ENCODE measurements around the gene FHIT.

The FHIT gene

DNA sequence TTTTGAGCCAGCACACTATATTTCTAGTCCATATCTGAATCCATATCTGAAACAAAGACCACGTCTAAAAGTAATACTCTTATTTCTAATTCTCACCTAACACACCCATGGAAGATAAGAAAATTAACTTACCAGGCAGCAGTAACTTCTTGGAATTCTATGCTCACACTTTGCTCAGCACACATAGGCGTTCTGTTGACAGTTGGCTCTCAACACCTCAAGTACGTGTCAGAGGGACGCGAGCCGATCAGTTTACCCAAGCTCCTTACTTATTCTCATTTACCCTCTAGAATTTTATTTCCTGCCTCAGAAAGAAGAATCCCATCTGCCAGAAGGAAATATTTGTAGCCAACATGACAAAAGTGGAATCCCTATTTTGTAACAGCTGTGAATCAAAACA, 911.9 kb downstream of the FHIT start:
- DNase-seq (ENCODE audit: low read depth, low spot score) = no peak

DNA sequence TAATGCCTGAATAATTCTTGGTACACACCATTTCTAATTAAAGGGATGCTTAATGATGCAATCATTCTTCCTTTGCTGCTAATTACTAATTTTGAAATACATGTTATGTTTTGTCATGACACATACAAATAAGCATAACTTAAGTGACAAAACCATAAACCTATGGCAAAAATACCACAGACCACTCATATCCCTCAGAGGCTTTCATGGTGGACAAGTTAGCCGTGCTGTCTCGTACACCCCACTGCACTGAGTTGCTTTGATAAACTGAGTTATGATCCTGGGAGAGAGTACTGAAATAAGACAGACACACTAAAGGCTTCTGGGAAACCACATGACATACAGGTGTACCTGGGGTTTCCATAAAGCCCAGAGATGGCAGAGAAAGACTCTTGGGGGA, 913.8 kb downstream of the FHIT start:
- DNase-seq (ENCODE audit: low read depth, low spot score) = no peak

DNA sequence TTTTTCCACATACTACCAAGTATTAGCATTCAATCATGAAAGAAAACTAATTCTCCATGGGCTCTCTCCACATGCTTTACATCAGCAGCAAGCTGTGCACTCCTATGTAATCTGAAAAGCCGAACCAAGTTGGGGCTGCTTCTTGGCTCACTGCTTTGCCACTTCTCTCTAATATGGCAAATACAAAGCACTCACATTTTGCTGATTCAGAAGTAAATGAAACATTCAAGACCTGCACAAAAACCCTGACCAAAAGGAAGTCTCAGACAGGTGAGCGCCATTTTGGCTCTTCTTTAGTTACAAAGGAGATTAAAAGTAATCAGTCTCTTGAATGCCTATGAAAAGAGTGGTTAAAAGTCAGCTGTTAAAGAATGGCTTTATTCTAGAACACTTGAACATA, 915.2 kb downstream of the FHIT start:
- no peak for DNase-seq (ENCODE audit: low read depth, low spot score)

DNA sequence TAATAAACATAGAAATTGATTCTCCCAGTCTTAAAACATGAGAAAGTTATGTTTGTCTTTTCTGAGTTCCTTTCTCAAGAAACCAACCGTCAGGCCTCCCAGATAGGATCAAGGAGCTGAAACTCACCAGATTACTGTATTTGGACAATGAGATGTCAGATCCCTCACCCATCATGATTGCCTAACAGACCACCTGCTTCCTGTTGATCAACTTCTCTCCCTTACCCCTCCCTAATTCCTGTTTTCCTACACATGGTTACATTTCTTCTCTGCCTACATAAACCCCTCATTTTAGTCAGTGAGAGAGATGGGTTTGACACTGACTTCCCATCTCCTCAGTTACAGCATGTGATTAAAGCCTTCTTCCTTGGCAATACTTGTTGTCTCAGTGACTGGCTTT, 917.5 kb downstream of the FHIT start:
- DNase-seq (ENCODE audit: low read depth, low spot score) = no peak

DNA sequence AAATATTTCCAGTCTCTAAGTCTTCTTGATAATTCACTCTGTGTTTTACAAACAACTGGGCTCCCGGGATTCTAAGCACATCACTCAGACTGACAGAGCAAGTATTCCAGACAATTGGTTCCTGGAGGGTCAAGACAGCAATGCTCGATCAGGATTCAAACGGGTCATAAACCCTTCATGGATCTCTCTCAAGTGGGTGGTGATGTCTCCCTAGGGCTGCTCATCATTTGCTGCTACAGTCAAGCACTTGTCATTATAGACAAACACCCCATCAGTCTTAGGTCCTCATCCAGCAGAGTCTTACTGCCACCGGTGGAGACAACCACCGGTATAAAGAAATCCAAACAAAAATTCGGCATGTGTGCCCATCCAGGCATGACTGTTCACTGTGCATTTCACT, 921.1 kb downstream of the FHIT start:
- no peak for DNase-seq (ENCODE audit: low read depth, low spot score)

DNA sequence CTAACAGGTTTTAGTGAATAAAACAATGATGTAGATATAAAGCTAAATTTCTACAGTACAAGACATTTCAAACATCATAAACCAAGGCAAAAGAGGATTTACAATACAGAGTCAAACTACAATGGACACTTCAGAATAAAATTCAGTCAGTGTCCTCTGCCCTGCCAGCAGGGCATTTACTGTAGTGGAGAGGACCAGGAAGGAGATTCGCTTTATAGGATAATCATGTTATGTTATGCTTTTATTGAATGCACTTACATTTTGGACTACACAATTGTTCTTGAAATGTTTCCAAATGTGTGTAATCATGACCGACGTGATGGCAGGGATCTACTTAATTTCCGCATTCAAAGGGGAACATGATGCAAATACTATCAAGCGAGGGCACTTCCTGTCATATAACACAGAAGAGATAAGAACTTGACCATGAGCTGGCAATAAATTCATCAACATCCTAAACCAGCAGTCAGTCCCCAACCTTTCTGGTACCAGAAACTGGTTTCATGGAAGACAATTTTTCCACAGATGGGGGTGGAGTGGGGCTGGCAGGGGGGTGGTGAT, 925.6 kb downstream of the FHIT start:
- DNase-seq (ENCODE audit: low read depth, low spot score) = no peak

DNA sequence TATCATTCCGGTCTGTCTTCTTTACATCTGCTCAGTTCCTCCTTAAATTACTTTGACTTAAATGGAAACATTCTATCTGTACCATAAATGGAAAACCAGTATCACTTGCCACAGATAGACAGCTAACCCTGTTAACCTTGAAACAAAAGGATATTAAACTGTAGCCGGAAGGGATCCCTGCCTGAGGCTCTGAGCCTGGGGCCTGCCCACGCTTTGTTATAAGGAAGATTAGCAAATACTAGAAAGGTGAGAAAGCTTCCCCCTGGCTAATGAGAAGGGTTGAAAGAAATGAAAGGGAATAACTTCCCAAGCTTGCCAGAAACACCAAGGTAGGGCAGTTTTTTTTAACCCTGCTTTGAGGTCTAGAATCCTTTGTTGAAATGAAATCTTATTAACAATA, 927.6 kb downstream of the FHIT start:
- no peak for DNase-seq (ENCODE audit: low read depth, low spot score)

DNA sequence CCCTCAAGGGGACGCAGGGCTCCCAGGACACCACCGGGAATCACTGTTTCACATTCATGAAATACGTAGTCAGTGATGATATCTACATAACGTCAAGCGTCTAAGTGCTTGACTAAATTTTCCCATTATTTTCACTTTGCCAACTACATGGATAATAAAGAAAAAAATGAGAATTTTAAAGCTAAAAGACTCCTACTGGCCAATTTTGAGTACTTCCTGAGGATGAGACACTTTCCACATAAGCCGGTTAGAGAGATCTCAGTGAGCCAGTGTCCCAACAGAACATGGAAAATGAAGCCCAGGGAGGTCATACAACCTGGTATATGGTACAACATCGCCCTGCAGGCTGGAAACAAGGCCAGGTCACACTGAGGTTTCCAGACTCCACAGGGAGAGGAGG, 928.1 kb downstream of the FHIT start:
- DNase-seq (ENCODE audit: low read depth, low spot score) = no peak

DNA sequence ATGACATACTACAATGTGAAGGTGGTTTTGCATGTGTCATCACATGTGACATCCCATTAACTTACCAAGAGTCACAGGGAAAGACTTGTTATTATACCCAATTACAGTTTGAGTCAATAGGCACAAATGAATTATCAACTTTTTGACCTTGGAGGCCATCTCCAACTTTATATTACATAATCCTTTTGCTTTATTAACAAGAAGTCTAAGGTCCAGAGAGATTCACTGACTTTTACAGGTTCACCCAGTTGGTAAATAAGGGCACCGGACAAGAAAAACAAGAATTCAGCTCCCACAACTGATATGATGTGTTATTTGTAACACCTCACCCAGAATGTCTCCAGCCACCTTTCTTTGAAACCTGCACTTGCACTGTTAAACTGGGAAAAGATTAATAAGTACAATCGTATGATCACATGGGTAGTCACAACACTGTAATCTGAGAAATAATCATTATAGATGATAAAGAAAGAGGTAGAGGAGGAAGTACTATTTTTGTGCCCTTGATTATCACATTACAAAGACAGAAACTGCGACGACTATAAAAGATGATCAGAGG, 928.9 kb downstream of the FHIT start:
- DNase-seq (ENCODE audit: low read depth, low spot score) = no peak

DNA sequence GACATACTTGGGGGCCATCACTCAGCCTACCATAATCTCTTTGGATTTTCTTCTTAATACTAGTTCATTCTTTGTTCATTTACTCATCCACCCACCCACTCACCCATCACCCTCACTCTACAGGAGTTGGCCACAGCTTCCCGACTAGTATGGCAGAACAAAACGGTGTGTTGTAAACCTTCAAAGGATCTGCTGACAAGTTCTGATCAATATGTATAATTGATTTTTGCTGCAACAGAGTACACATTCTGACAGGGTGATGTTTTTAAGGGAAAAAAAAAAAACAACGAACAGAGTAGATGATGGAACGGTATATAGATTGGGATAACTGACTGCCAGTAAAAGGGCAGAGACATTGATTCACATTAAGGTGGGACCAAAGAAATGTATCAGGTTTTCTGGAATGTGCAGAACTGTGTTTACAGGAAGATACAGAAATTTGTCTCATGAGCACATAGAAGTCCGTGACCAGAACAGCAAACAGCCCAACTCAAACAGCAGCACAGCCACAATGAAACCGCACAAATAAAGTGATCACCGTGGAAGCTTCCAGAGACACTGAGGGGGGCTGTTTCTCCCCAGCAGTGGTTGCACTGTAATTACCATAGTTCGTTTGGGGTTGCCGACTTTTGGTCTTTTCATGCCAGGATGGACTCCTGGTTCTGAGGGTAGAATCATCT, 931.9 kb downstream of the FHIT start:
- DNase-seq (ENCODE audit: low read depth, low spot score) = no peak

DNA sequence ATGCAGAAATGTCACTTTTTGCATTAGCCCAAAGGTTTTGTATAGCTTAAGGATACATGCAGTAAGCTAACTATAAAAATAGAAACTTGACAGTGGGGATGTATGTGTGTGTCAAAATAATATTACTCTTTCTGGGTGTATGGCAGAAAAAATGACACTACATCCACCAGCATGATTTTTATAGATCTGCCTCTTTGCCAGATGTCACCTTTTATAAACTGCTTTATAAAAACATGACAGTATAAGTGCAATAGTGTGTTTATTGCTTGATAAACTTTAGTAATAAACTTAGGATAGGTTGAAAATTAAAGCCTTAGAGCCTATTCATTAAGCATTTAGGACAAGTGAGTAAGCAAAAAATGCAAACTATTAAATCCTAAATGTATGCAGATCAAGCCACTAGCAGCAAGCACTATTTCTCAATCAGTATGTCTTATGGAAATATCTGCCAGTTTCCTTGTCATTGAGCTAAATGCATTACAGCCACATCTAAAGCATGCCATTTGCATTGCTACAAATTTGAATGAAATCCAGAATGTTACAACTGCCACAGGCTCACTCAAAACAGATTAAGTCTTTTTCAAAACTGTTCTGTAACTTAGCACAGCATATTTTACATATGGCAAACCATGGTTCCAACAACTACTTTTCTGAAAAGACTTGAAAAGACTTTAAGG, 935.0 kb downstream of the FHIT start:
- DNase-seq (ENCODE audit: low read depth, low spot score) = no peak

DNA sequence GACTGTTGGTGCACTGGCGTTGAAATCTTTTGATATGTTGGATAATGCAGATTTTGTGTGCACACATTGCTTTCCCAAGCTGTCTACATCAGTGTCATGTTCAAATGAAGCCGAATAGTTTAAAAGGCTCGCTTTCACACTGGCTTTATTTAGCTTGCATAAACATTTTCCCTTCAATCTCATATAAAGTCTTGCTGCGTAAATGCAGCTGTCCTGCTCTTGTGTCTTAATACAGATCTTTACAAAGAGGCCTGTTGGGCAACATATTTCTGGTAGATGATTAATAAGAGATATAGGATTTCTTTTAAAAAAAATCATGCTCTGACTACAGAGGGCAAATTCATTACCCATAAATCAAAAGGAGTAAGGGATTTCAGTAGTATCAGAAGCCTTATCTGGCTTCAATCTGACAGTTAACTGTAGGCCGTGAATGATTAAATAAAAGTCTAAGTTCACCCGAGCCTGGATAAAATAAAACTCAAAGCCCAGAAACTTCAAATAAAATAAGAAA, 937.2 kb downstream of the FHIT start:
- DNase-seq (ENCODE audit: low read depth, low spot score) = no peak

DNA sequence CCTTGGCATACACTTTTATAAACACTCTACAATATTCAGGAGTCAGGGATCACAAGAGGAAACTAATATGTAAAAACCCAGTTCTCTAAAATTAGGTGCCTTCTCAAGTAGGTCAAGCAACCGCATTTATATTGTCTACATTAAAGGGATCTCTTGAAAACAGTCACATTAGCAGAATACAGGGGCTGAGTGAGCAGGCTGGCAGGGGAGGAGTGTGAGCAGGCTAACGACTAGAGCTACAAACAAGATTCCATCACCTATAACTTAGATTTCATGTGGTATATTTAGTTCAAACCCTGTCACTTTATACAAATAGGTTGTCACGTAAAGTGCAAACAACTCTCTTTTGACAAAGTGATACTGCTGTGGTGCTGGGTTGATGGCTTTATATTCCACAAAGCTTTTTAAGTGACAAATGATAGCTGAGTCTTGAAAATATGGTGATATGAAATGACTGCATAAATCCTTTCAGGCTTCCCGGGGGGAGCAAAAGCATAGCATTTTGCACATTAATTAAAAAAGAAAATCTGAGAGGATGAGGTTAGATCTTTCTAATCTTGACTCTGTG, 937.9 kb downstream of the FHIT start:
- DNase-seq (ENCODE audit: low read depth, low spot score) = no peak

DNA sequence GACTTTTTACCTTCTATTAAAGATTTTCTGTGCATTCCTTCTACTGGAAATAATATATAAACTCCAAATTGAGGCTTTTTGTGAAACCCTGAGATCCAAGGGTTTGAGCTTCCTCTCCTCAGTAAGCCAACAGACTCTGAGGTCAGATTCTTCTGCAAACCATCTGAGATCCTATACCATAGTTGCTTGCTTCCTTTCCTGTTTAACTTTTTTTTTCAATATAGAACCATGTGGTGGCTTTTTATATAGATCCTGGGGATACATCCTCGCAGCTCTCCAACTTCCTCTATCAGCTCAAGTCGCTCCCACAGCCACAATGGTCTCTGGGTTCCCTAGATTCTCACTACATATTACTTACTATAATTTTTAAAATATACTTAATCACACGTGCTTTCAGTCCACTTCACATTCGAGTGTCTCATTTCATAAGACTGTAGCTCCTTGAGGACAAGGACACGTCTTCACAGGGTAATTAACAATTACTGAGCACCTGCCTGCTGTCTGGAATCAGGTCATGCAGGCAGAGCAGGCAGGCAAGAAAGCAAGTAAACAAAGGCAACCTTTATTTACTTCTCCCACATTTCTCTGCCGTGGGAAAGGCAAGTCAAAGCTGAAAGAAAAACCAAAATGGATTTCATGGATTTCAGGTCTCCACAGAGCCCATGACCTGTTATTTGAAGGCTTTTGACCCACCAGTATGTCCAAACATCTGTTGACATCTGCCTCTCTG, 941.5 kb downstream of the FHIT start:
- DNase-seq (ENCODE audit: low read depth, low spot score) = no peak

DNA sequence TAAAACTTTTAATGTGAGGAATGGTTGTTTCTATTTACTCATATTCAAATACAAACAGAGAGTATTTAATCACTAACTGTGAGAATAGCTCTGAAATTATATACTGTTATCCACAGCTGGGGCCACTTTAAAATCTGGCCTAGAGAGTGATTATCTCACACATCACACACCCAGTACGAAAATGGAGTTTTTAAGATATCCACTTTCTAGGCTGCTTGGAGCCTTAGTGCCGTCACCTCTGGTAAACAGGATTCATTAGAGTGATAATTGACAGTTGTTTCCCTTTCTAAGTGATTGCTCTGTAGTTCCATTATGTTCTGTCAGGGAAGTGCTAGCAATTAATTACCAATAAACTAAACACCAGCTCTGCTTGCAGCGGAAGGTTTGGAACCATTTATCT, 942.4 kb downstream of the FHIT start:
- DNase-seq (ENCODE audit: low read depth, low spot score) = no peak

DNA sequence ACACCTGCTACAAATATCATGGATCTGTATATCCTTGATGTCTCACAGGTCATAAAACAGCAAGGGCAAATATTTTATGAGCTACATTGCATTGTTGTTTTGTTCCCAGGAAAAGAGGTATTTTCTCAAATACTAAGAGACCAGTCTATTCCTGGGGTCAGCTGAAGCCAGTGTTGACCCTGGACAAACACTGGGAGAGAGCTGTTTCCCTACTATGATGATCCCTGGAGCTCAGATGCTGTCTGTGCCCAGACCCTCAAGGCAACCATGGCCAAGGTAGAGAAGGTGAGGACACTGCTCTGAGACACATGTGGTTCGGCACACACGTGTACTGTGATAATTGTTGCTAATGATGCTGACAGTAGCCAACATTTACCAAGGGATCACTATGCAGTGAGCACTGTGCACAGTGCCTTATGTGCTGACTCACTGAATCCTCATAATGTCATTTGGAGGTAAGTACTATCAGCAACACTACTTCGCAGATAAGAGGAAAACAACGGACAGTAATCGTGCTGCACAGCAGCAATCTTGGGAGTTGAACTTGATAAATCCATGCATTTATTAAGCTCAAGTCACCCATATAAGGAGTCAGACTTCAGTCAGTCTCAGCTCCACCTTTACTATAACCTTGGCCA, 943.6 kb downstream of the FHIT start:
- DNase-seq (ENCODE audit: low read depth, low spot score) = no peak

DNA sequence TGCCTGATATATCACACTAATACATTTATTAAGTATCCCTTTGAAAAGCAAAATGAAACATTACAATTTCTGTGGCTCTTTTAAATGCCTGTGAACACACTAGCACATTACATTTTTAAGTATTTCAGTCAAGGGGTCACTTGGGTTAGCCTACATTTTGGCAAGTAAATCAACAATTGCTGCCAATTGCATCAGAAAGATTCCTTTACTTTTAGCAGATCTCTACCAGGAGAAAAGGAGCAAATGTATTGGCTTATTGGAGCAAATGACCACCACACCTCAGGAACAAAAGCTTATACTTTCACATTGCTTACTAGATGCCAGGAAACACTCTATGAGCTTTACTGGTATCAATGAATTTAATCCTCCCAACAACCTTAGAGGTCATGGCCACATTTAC, 947.1 kb downstream of the FHIT start:
- DNase-seq (ENCODE audit: low read depth, low spot score) = no peak

DNA sequence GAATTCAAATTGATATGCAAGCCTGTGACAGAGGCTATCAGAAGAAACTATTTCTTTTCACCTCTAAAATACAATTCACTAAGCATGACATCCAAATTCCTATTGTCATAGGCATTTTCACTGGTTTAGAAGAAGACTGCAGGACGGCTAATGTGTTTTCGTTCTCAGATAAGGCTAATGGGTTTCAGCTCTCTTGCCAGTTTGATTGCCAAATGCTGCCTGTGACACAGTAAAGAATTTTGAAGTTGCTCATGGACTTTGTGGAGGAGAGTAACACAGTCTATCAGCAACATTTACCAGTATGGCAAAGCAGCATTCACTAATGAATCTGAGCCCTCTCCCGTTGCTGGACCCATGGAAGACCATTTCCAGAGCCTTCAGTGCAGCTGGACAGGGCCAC, 948.1 kb downstream of the FHIT start:
- no peak for DNase-seq (ENCODE audit: low read depth, low spot score)

DNA sequence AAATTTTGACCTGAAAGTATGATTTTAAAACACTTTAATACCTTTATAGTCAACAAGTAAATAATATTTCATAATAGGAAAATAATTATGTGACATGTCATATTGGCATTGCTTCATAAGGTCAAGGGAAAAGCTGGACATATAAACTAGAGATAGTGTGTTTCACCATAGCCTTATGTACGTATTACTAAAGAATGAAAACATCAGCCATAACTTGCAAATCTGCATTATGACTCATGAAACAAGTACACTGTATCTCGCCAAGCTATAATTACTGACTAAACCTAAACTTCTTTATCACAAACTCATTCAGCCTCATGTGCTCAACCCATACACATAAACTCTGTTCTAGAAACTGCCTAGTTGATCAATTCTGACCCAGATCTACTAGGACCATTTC, 950.1 kb downstream of the FHIT start:
- DNase-seq (ENCODE audit: low read depth, low spot score) = no peak

DNA sequence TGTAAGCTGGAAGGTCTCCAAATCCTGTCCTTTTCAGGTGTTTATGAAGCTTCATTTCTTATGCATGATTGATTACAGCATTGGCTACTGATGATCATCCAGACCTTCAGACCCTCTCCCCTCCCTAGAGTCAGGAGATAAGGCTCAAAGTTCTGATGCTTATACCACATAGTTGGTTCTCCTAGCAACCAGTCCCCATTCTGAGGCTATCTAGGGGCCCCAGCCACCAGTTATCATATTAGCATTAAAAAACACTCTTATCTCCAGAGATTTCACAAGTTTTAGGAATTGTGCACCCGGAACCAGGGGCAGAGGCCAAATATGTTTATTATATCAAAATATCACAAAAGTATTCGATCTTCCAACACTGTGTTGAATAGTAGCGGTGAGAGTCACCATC, 953.1 kb downstream of the FHIT start:
- DNase-seq (ENCODE audit: low read depth, low spot score) = no peak

DNA sequence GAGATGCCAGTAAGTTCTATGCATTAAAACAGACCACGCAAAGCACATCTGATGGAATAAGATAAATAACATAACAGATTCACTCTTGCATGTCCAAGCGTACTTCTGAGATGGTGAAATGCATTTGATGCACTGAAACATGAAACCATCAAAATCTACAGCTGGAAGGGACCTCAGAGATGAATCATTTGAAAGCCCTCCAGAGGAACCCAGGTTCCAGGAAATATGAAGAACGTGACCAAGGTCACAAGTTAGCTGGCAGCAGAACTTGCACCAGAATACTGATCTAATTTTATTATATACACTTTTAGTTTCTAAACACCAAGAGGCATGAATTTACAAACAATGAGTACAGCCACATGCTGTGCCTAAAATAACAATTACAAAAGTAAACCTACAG, 957.1 kb downstream of the FHIT start:
- DNase-seq (ENCODE audit: low read depth, low spot score) = no peak
